Hepatocyte (in vitro differentiated cells): ENCODE data around the gene TTC34.
"Not testable (repeated sequence)": the region's sequence is repeated elsewhere in the genome, so short reads cannot be mapped to it uniquely, and the experiment has no call there.

Experiments used
- EZH2phosphoT487 ChIP-seq: fragments of 200-600 bp; sonication (generic); IDR thresholded peaks from one replicate; pipeline ENCODE4 v1.6.1; 2018; ENCODE audit warnings: antibody characterized with exemption, mild to moderate bottlenecking, low read depth, moderate library complexity; ENCODE audit not compliant: unreplicated experiment, severe bottlenecking
- TF ChIP-seq, protein P1 (sequence below): fragments of 200-600 bp; sonication (generic); IDR thresholded peaks from 2 replicates; pipeline ENCODE4 v1.5.1; 2016; ENCODE audit warnings: antibody characterized with exemption, mild to moderate bottlenecking; ENCODE audit not compliant: poor library complexity

DNA sequence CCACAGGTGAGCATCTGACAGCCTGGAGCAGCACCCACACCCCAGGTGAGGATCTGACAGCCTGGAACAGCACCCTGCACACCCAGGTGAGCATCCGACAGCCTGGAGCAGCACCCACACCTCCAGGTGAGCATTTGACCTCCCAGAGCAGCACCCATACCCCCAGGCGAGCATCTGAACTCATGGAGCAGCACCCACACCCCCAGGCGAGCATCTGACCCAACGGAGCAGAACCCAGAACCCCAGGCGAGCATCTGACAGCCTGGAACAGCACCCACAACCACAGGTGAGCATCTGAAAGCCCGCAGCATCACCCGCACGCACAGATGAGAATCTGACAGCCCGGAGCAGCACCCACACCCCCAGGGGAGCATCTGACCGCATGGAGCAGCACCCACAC, 111.3 kb downstream of the TTC34 start:
- TF ChIP-seq, protein P1, sequence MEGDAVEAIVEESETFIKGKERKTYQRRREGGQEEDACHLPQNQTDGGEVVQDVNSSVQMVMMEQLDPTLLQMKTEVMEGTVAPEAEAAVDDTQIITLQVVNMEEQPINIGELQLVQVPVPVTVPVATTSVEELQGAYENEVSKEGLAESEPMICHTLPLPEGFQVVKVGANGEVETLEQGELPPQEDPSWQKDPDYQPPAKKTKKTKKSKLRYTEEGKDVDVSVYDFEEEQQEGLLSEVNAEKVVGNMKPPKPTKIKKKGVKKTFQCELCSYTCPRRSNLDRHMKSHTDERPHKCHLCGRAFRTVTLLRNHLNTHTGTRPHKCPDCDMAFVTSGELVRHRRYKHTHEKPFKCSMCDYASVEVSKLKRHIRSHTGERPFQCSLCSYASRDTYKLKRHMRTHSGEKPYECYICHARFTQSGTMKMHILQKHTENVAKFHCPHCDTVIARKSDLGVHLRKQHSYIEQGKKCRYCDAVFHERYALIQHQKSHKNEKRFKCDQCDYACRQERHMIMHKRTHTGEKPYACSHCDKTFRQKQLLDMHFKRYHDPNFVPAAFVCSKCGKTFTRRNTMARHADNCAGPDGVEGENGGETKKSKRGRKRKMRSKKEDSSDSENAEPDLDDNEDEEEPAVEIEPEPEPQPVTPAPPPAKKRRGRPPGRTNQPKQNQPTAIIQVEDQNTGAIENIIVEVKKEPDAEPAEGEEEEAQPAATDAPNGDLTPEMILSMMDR = not testable (repeated sequence)
- TF ChIP-seq EZH2phosphoT487 = not testable (repeated sequence)
